ENCODE measurements around the gene SNAPC2. TPM values are rescaled to one million over a fixed set of nuclear protein-coding genes. Genes with fewer than 3 reads are reported as not detected.

The SNAPC2 gene
- total RNA-seq, 1 experiment from 2014 or later: 24.1 TPM

GRCh38 chr19:7912697-7913564 lies 7.2 kb upstream of the SNAPC2 start:
- CTCF ChIA-PET: interaction anchor here (0.7 kb wide), 1 partner anchor 128 kb away, joined by 3 read pairs; no protein-coding TSS in a partner anchor

GRCh38 chr19:7913652-7914051 lies 6.5 kb upstream of the SNAPC2 start:
- Mint-ChIP-seq H3K27me3 (ENCODE audit: insufficient read depth, unreplicated experiment) (no peaks in the 10 kb centered on the region), H3K4me3 (ENCODE audit: unreplicated experiment) (no peak overlapping the region), H3K36me3 (ENCODE audit: insufficient read depth, unreplicated experiment) (peaks cover 28% of the 10 kb centered on the region), H3K9me3 (ENCODE audit: unreplicated experiment) (no peaks in the 10 kb centered on the region), H3K27ac (ENCODE audit: low read depth, unreplicated experiment) (no peak overlapping the region), H3K4me1 (ENCODE audit: insufficient read depth, unreplicated experiment) (no peaks in the 10 kb centered on the region)
- POLR2A ChIA-PET: interaction anchor here (0.6 kb wide), 1 partner anchor 26 kb away, joined by 4 read pairs; no protein-coding TSS in a partner anchor
- intact Hi-C loops (cut with micrococcal nuclease): no loop called here
- CTCF ChIA-PET: no interaction called here
- TF ChIP-seq CTCF (IDR thresholded peaks at IDR 0.05; ENCODE audit: unreplicated experiment): no peak
- DNase-seq (ENCODE audit: unreplicated experiment): no peak
- BruUV-seq (replicated peaks): no TSS peak

More at GRCh38 chr19:7912697-7913564, 7.2 kb upstream of the SNAPC2 start:
- TF ChIP-seq CTCF (IDR thresholded peaks at IDR 0.05; ENCODE audit: unreplicated experiment): no peak
- no peaks in the 10 kb centered on the region for H3K4me1 Mint-ChIP-seq (ENCODE audit: insufficient read depth, unreplicated experiment)
- DNase-seq (ENCODE audit: unreplicated experiment): no peak
- BruUV-seq (replicated peaks): no TSS peak
- no peak overlapping the region for H3K4me3 Mint-ChIP-seq (ENCODE audit: unreplicated experiment)
- no peaks in the 10 kb centered on the region for H3K27me3 Mint-ChIP-seq (ENCODE audit: insufficient read depth, unreplicated experiment)
- no peak overlapping the region for H3K27ac Mint-ChIP-seq (ENCODE audit: low read depth, unreplicated experiment)
- POLR2A ChIA-PET: interaction anchor here (0.6 kb wide), 1 partner anchor 25 kb away, joined by 4 read pairs; no protein-coding TSS in a partner anchor
- intact Hi-C loops (cut with micrococcal nuclease): no loop called here
- H3K9me3 Mint-ChIP-seq (ENCODE audit: unreplicated experiment): no peaks in the 10 kb centered on the region
- H3K36me3 Mint-ChIP-seq (ENCODE audit: insufficient read depth, unreplicated experiment): peaks cover 34% of the 10 kb centered on the region

DNA sequence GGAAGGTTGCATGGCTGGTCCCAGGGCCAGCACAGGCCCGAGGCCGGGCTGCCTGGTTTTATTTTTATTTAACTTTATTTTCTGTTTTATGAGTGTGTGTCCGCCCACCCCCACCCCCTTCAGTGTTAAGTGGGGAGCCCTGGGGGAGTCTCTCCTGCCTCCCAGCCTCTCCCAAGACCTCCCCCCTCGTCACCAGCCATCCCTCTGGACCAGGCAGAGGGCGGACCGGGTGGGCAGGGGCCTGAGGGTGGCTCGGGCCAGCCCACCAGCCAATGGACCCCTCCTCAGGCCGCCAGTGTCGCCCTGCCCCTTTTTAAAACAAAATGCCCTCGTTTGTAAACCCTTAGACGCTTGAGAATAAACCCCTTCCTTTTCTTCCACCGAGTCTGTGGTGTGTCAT lies 6.0 kb upstream of the SNAPC2 start:
- no peak for DNase-seq (ENCODE audit: unreplicated experiment)
- BruUV-seq (replicated peaks): no TSS peak
- peaks cover 27% of the 10 kb centered on the region for H3K36me3 Mint-ChIP-seq (ENCODE audit: insufficient read depth, unreplicated experiment)
- no peak overlapping the region for H3K4me3 Mint-ChIP-seq (ENCODE audit: unreplicated experiment)
- no peak overlapping the region for H3K27ac Mint-ChIP-seq (ENCODE audit: low read depth, unreplicated experiment)
- no peak for TF ChIP-seq CTCF (IDR thresholded peaks at IDR 0.05; ENCODE audit: unreplicated experiment)
- H3K27me3 Mint-ChIP-seq (ENCODE audit: insufficient read depth, unreplicated experiment): no peaks in the 10 kb centered on the region
- H3K9me3 Mint-ChIP-seq (ENCODE audit: unreplicated experiment): no peaks in the 10 kb centered on the region
- ChIA-PET CTCF (no interaction called here), POLR2A (no interaction called here)
- intact Hi-C loops (cut with micrococcal nuclease): no loop called here
- H3K4me1 Mint-ChIP-seq (ENCODE audit: insufficient read depth, unreplicated experiment): no peaks in the 10 kb centered on the region

DNA sequence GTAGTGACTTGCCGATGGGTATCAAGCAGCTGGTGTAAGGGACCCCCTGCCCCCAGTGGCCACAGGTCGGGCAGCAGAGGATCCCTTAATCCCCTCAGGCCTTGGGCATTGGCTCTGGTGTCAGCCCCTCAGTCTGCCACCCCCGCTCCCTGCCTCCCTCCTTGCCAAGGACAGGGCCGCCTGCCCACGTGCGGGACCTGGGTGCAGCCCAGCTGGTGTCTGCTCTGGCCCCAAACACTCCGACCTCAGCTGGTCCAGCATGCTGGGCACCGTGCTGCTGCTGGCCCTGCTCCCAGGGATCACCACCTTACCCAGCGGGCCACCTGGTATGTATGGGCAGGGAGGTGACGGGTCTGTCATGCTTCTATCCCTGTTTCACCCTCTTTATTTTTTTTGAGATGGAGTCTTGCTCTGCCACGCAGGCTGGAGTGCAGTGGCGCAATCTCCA lies 5.5 kb upstream of the SNAPC2 start, which contains the start of gene TGFBR3L:
TSS of gene TGFBR3L (plus strand) at position 233 of the 448 bp plus-strand sequence.
- no peak for TF ChIP-seq CTCF (IDR thresholded peaks at IDR 0.05; ENCODE audit: unreplicated experiment)
- Mint-ChIP-seq H3K4me3 (ENCODE audit: unreplicated experiment) (peak within 1 kb of the TSS; percentile 68), H3K27ac (ENCODE audit: low read depth, unreplicated experiment) (no peak within 1 kb of the TSS), H3K27me3 (ENCODE audit: insufficient read depth, unreplicated experiment) (no peaks in the 10 kb centered on the region), H3K9me3 (ENCODE audit: unreplicated experiment) (no peaks in the 10 kb centered on the region), H3K4me1 (ENCODE audit: insufficient read depth, unreplicated experiment) (peaks cover 3% of the 10 kb centered on the region), H3K36me3 (ENCODE audit: insufficient read depth, unreplicated experiment) (peaks cover 27% of the 10 kb centered on the region)
- BruUV-seq (replicated peaks): no TSS peak
- no peak for DNase-seq (ENCODE audit: unreplicated experiment)
- POLR2A ChIA-PET: interaction anchor here (0.8 kb wide), 1 partner anchor 11 kb away, joined by 3 read pairs; the partner anchor contains the start of gene MAP2K7
- intact Hi-C loops (cut with micrococcal nuclease): no loop called here
- CTCF ChIA-PET: no interaction called here

Measured in MCF 10A (cell line).